HepG2 (cell line): ENCODE data around the gene RNU7-1. TPM values are rescaled to one million over a fixed set of nuclear protein-coding genes. Genes with fewer than 3 reads are reported as not detected.

Experiments
- ATRX ChIP-seq: sonication (generic); formaldehyde crosslinking; IDR thresholded peaks from 2 replicates; pipeline ENCODE4 v1.4.0; 2020; ENCODE audit warnings: missing genetic modification reagents, borderline replicate concordance
- CAMTA2 ChIP-seq: sonication (generic); formaldehyde crosslinking; IDR thresholded peaks from 2 replicates; pipeline ENCODE4 v1.4.0; 2020; ENCODE audit warnings: mild to moderate bottlenecking, missing genetic modification reagents, borderline replicate concordance
- CREM ChIP-seq, 2 experiments: sonication (generic) in 1 of 2; formaldehyde crosslinking in 1 of 2; IDR thresholded peaks; 2 replicates each; pipeline versions ENCODE4 v1.4.0 to v1.6.1; 2016 to 2020; ENCODE audit warnings: antibody characterized with exemption in 1 of 2, mild to moderate bottlenecking in 1 of 2, missing genetic modification reagents in 1 of 2
- FOXA1 ChIP-seq, 2 experiments: fragments of 450-650 bp in 1 of 2; sonication (generic) in 1 of 2; formaldehyde crosslinking in 1 of 2; IDR thresholded peaks; 2 replicates each; pipeline versions ENCODE4 v1.4.0 to v1.6.1; 2016 to 2020; ENCODE audit warnings: missing genetic modification reagents in 1 of 2
- HDAC6 ChIP-seq: fragments of 200-600 bp; sonication (generic); IDR thresholded peaks from 2 replicates; pipeline ENCODE4 v1.7.0; 2017; ENCODE audit warnings: mild to moderate bottlenecking, antibody characterized with exemption, low read length, low read depth
- HOXA7 ChIP-seq: sonication (generic); formaldehyde crosslinking; IDR thresholded peaks from 2 replicates; pipeline ENCODE4 v1.8.1; 2022; ENCODE audit warnings: mild to moderate bottlenecking, missing genetic modification reagents, moderate library complexity
- LCORL ChIP-seq, 2 experiments: fragments of 450-650 bp in 1 of 2; sonication (generic) in 1 of 2; formaldehyde crosslinking in 1 of 2; IDR thresholded peaks; 2 replicates each; pipeline versions ENCODE4 v1.5.0 to v1.6.1; 2017 to 2020; ENCODE audit warnings: antibody characterized with exemption in 1 of 2, missing genetic modification reagents in 1 of 2
- MEIS2 ChIP-seq: sonication (generic); formaldehyde crosslinking; IDR thresholded peaks from 2 replicates; pipeline ENCODE4 v1.9.0; 2021; ENCODE audit warnings: mild to moderate bottlenecking, missing genetic modification reagents
- NFE2 ChIP-seq: sonication (generic); formaldehyde crosslinking; IDR thresholded peaks from 2 replicates; pipeline ENCODE4 v1.4.0; 2020; ENCODE audit warnings: missing genetic modification reagents
- POLR2AphosphoS5 ChIP-seq: IDR thresholded peaks from 2 replicates; pipeline ENCODE4 v1.6.1; 2012; ENCODE audit warnings: low read depth, low read length
- RFX5 ChIP-seq: IDR thresholded peaks from 2 replicates; pipeline ENCODE4 v1.6.1; 2011; ENCODE audit warnings: low read depth, low read length, improper control_type of control experiment
- THYN1 ChIP-seq: sonication (generic); formaldehyde crosslinking; IDR thresholded peaks from 2 replicates; pipeline ENCODE4 v1.8.1; 2023; ENCODE audit warnings: low read depth, mild to moderate bottlenecking, moderate library complexity, missing genetic modification reagents, borderline replicate concordance
- ZBTB1 ChIP-seq: sonication (generic); formaldehyde crosslinking; IDR thresholded peaks from 2 replicates; pipeline ENCODE4 v1.4.0; 2020; ENCODE audit warnings: missing genetic modification reagents, borderline replicate concordance
- ZBTB8A ChIP-seq: sonication (generic); formaldehyde crosslinking; IDR thresholded peaks from 2 replicates; pipeline ENCODE4 v1.4.0; 2020; ENCODE audit warnings: mild to moderate bottlenecking, low read depth, missing genetic modification reagents, borderline replicate concordance
- ZFP37 ChIP-seq: sonication (generic); formaldehyde crosslinking; IDR thresholded peaks from 2 replicates; pipeline ENCODE4 v1.4.0; 2020; ENCODE audit warnings: missing genetic modification reagents, borderline replicate concordance
- ZNF816 ChIP-seq: sonication (generic); formaldehyde crosslinking; IDR thresholded peaks from 2 replicates; pipeline ENCODE4 v1.8.0; 2022; ENCODE audit warnings: missing genetic modification reagents, mild to moderate bottlenecking, borderline replicate concordance
- polyA plus RNA-seq, 8 experiments: library from polyadenylated mRNA; depleted of rRNA in 3 of 8; stranded (reverse) in 7 of 8; unstranded in 1 of 8; fragments of >200 nt; fragmentation: Illumina TruSeq in 4 of 8; extraction: Trizol in 4 of 8; gene quantifications; 2 replicates each; pipeline versions ENCODE4 v1.2.1 to v1.2.3, GENCODE V29; 2011 to 2016; ENCODE audit warnings: low read depth in 4 of 8, missing spikeins in 1 of 8, mixed read lengths in 1 of 8; ENCODE audit not compliant: insufficient read depth in 1 of 8
- total RNA-seq, 5 experiments: library from RNA; depleted of rRNA; stranded (reverse); fragments of >200 nt; fragmentation: Illumina TruSeq; extraction: Trizol; gene quantifications; 2 replicates each; pipeline ENCODE4 v1.2.3, GENCODE V29; 2016; ENCODE audit warnings: low read depth in 1 of 5
- TF ChIP-seq, protein P1 (sequence below): IDR thresholded peaks from 2 replicates; pipeline ENCODE4 v1.6.1; 2016; ENCODE audit warnings: control low read depth
- TF ChIP-seq, protein P2 (sequence below): sonication (generic); formaldehyde crosslinking; conservative IDR thresholded peaks from 2 replicates; pipeline ENCODE4 v1.4.0; 2020; ENCODE audit warnings: missing genetic modification reagents
- TF ChIP-seq, protein P3 (sequence below): sonication (generic); formaldehyde crosslinking; IDR thresholded peaks from 2 replicates; pipeline ENCODE4 v1.4.0; 2020; ENCODE audit warnings: low read depth, mild to moderate bottlenecking, missing genetic modification reagents
- TF ChIP-seq, protein P4 (sequence below): sonication (generic); formaldehyde crosslinking; IDR thresholded peaks from 2 replicates; pipeline ENCODE4 v1.4.0; 2020; ENCODE audit warnings: missing genetic modification reagents
- TF ChIP-seq, protein P5 (sequence below): sonication (generic); formaldehyde crosslinking; IDR thresholded peaks from 2 replicates; pipeline ENCODE4 v1.4.0; 2020; ENCODE audit warnings: missing genetic modification reagents

The RNU7-1 gene
- total and polyA plus RNA-seq, 2 of the 13 experiments (the other 11 are each of a cell fraction or from before 2014, with no cell fraction given) = not detected

DNA sequence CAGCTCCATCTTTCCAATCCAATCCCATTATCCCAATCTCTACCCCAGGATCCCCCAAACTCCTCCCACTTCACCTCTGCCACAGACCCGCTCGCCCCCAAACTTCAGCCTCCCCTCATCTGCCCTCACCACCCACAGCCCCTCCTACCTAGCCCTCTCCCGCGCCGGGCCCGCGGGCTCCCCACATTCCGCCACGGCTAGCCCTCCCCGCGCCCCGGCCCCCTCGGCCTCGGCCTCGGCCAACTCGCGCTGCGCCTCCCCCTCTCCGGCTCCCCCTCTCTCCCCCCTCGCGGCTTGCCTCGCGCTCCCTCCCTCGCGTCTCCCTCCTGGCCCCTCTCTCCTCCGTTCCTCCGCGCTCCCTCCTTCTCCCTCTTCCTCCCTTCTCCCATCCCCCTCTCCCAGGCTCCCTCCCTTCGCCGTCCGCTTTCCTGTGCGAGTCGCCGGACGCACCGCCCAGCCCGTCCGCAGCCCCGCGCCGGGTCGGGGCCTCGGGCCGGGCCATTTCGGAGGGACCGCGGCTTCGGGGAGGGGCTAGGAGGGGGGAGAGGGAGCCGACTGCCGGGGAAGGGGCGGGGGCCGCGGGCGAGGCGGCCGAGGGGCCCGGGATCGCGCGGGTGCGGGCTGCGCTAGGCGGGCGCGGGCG lies 16.1 kb upstream of the RNU7-1 start, which contains the start of gene ATN1 (continued):
- TF ChIP-seq, protein P1, sequence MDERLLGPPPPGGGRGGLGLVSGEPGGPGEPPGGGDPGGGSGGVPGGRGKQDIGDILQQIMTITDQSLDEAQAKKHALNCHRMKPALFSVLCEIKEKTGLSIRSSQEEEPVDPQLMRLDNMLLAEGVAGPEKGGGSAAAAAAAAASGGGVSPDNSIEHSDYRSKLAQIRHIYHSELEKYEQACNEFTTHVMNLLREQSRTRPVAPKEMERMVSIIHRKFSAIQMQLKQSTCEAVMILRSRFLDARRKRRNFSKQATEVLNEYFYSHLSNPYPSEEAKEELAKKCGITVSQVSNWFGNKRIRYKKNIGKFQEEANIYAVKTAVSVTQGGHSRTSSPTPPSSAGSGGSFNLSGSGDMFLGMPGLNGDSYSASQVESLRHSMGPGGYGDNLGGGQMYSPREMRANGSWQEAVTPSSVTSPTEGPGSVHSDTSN = no peak
- TF ChIP-seq LCORL (IDR thresholded peaks at IDR 0.05) (no peak), LCORL (CRISPR knock-in tag; IDR thresholded peaks at IDR 0.05) (peak; percentile 60; the same call in 1 of the 2 replicates), MEIS2 (CRISPR knock-in tag) (no peak), NFE2 (CRISPR knock-in tag) (no peak), THYN1 (CRISPR knock-in tag) (no peak), HDAC6 (no peak), CAMTA2 (CRISPR knock-in tag) (no peak), FOXA1 (IDR thresholded peaks at IDR 0.05) (no peak), FOXA1 (CRISPR knock-in tag; IDR thresholded peaks at IDR 0.05) (no peak), ZBTB1 (CRISPR knock-in tag) (no peak), RFX5 (no peak), ZFP37 (CRISPR knock-in tag) (no peak), ZNF816 (CRISPR knock-in tag) (no peak), ZBTB8A (CRISPR knock-in tag) (no peak), ATRX (CRISPR knock-in tag) (no peak), POLR2AphosphoS5 (peak; percentile 45), CREM (IDR thresholded peaks at IDR 0.05) (no peak), CREM (CRISPR knock-in tag; IDR thresholded peaks at IDR 0.05) (no peak), HOXA7 (CRISPR knock-in tag) (no peak)
- TF ChIP-seq, protein P2, sequence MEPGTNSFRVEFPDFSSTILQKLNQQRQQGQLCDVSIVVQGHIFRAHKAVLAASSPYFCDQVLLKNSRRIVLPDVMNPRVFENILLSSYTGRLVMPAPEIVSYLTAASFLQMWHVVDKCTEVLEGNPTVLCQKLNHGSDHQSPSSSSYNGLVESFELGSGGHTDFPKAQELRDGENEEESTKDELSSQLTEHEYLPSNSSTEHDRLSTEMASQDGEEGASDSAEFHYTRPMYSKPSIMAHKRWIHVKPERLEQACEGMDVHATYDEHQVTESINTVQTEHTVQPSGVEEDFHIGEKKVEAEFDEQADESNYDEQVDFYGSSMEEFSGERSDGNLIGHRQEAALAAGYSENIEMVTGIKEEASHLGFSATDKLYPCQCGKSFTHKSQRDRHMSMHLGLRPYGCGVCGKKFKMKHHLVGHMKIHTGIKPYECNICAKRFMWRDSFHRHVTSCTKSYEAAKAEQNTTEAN (CRISPR knock-in tag) = no peak
- TF ChIP-seq, protein P3, sequence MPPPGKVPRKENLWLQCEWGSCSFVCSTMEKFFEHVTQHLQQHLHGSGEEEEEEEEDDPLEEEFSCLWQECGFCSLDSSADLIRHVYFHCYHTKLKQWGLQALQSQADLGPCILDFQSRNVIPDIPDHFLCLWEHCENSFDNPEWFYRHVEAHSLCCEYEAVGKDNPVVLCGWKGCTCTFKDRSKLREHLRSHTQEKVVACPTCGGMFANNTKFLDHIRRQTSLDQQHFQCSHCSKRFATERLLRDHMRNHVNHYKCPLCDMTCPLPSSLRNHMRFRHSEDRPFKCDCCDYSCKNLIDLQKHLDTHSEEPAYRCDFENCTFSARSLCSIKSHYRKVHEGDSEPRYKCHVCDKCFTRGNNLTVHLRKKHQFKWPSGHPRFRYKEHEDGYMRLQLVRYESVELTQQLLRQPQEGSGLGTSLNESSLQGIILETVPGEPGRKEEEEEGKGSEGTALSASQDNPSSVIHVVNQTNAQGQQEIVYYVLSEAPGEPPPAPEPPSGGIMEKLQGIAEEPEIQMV (CRISPR knock-in tag) = peak; percentile 29; the same call in 1 of the 2 replicates
- TF ChIP-seq, protein P4, sequence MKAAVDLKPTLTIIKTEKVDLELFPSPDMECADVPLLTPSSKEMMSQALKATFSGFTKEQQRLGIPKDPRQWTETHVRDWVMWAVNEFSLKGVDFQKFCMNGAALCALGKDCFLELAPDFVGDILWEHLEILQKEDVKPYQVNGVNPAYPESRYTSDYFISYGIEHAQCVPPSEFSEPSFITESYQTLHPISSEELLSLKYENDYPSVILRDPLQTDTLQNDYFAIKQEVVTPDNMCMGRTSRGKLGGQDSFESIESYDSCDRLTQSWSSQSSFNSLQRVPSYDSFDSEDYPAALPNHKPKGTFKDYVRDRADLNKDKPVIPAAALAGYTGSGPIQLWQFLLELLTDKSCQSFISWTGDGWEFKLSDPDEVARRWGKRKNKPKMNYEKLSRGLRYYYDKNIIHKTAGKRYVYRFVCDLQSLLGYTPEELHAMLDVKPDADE (CRISPR knock-in tag) = no peak
- TF ChIP-seq, protein P5, sequence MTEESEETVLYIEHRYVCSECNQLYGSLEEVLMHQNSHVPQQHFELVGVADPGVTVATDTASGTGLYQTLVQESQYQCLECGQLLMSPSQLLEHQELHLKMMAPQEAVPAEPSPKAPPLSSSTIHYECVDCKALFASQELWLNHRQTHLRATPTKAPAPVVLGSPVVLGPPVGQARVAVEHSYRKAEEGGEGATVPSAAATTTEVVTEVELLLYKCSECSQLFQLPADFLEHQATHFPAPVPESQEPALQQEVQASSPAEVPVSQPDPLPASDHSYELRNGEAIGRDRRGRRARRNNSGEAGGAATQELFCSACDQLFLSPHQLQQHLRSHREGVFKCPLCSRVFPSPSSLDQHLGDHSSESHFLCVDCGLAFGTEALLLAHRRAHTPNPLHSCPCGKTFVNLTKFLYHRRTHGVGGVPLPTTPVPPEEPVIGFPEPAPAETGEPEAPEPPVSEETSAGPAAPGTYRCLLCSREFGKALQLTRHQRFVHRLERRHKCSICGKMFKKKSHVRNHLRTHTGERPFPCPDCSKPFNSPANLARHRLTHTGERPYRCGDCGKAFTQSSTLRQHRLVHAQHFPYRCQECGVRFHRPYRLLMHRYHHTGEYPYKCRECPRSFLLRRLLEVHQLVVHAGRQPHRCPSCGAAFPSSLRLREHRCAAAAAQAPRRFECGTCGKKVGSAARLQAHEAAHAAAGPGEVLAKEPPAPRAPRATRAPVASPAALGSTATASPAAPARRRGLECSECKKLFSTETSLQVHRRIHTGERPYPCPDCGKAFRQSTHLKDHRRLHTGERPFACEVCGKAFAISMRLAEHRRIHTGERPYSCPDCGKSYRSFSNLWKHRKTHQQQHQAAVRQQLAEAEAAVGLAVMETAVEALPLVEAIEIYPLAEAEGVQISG (CRISPR knock-in tag) = peak; percentile 49
